Activated CD8-positive, alpha-beta memory T cell treated with anti-CD3 and anti-CD28 coated beads for 36 hours (primary cell): ENCODE measurements around the gene C1QL1. TPM values are rescaled to one million over a fixed set of nuclear protein-coding genes. Genes with fewer than 3 reads are reported as not detected.

Source experiments
- CTCF ChIA-PET: fragments of 350-600 bp; sonication (Branson Sonifier 250); formaldehyde crosslinking; loops from one replicate; lab custom pipeline; 2021; ENCODE audit warnings: antibody characterized with exemption; lab: Charles Lee
- POLR2A ChIA-PET: fragments of 350-600 bp; sonication (Branson Sonifier 250); formaldehyde crosslinking; loops from one replicate; lab custom pipeline; 2021; ENCODE audit warnings: antibody characterized with exemption; lab: Charles Lee
- total RNA-seq, 2 experiments: library from RNA; stranded (reverse); gene quantifications; one replicate each; pipeline ENCODE4 v1.2.3, GENCODE V29; 2021

C1QL1 gene
- total RNA-seq, 2 experiments from 2014 or later: 0.21 TPM; not detected in 1

DNA sequence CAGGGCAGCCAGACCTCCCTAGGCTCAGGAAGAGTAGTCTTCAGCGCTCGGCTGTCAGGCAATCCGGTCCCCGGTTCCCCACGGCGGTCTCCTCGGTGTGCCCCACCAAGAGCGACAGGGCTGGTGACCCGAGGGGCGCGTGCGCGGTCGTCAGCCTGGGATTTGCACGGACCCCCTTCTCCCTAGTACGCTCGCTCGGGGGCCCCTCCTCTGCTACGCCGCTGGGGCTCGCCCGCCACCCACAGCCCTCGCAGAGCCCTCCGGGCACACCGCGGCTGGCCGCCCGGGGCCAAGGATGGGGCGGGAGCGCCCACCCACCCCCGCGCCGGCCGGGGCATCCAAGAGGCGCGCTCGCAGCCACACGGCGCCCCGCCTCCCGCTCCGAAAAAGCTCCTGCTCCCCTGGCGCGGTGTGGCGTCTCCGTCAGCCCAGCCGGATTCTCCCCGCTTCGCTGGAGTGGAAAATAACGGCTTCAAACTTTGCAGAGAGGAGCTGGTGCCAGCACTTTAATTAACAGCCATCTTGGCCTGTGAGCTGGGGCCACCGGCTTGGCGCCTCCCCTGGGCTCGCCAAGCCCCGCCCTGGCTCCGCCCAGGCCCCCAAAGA lies 2.1 kb upstream of the C1QL1 start:
- ChIA-PET CTCF (interaction anchor here (1.0 to 1.1 kb wide), 2 partner anchors 19 to 79 kb away, joined by 4 read pairs; no protein-coding TSS in a partner anchor), POLR2A (interaction anchor here (0.7 to 0.9 kb wide), 2 partner anchors 71 to 1582 kb away, joined by 5 read pairs; a partner anchor contains a TSS)

DNA sequence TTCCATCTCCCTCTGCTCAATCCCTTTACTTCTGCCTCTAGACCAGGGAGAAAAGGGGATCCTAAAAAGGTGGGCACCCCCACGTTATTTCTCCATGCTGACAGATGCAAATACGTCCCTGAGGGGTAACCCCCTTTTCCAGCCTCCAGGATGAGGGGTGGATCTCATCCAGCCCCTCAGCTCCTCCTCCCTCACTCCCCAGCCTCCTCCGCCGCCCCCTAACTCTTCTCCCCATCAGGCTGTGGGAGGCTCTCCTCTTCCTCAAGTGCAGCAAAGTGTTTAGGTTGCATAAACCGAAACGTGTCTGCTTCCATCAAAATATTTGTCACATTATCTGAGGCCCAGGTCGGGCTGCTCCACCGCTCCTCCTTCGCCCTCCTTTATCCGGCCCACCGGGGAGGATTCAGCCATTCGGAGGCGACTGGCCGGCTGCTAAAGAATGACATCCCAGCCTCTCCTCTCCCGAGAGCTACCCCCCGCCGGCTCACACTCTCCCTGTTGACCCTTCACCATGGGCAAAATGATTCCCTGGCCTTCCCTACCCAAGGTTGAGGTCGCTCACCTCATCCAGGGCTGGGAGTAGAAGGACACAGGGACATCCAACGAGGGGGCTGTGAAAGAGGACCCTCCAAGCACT lies 1.2 kb upstream of the C1QL1 start:
- ChIA-PET POLR2A (no interaction called here), CTCF (interaction anchor here (0.7 kb wide), 1 partner anchor 12 kb away, joined by 3 read pairs; no protein-coding TSS in a partner anchor)

DNA sequence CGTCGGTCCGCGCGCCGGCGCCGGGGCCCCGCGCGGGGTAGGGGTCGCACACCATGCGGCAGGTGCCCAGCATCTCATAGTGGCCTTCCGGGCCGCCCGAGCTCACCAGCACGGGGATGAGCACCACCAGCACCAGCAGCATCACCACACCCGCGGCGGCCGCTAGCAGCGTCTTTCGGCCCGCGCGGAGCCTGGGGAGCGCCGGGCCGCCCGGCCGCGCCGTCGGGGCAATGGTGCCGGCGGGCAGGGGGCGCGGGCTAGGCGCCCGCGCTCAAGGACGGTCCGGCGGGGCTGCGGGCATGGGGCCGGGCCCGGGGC lies 237 bp downstream of the C1QL1 start:
- POLR2A ChIA-PET: interaction anchor here (0.5 kb wide), 1 partner anchor 237 kb away, joined by 4 read pairs; no protein-coding TSS in a partner anchor
- CTCF ChIA-PET: interaction anchor here (0.6 to 1.4 kb wide), 2 partner anchors 26 to 52 kb away, joined by 3 read pairs; no protein-coding TSS in a partner anchor

DNA sequence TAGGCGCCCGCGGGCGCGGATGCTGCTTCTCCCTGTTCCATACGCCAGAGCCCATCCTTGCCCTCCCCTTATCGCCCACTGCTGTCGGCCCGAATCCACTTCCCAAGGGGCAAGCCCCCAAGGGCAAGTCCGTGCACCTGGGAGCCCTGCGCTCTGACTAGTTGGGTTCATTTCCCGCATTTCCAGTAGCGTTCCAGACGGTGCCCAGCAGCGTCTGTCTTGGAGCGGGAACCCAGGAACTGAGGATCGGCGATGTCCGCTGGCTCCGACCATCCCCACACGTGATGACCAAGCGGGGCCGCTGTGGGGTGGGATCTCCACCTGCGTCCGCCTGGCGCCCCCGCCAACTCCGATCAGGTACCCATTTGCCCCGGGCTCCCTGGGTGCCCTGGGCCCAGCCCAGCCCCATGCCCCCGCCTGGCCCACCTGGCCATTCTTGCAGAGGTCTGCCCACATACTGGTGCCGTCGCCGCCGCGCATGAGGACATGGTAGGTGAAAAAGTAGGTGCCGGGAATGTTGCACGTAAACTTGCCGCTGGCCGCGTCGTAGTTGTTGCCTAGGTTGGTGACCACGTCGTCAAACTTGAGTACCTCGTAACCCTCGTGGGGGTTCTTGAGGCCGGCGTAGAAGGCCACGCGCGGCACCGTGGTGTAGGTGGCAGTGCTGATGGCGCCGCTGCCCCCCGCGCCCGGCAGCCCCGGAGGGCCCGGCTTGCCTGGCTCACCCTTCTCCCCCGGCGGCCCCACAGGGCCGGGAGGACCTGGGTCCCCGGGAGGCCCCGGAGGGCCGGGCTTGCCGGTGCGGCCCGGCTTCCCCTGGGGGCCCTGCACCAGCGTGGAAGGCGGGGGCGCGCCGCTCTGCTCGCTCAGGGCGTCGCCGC lies 837 bp downstream of the C1QL1 start:
- POLR2A ChIA-PET: no interaction called here
- CTCF ChIA-PET: interaction anchor here (1.4 kb wide), 1 partner anchor 25 kb away, joined by 3 read pairs; no protein-coding TSS in a partner anchor

GRCh38 chr17:44966348-44967025 lies 1.6 kb downstream of the C1QL1 start:
- CTCF ChIA-PET: interaction anchor here (0.8 kb wide), 1 partner anchor 88 kb away, joined by 3 read pairs; no protein-coding TSS in a partner anchor
- POLR2A ChIA-PET: no interaction called here

- POLR2A ChIA-PET: no interaction called here
- CTCF ChIA-PET: interaction anchor here (0.8 kb wide), 1 partner anchor 87 kb away, joined by 3 read pairs; no protein-coding TSS in a partner anchor
Observed at GRCh38 chr17:44965481-44966234, 2.4 kb downstream of the C1QL1 start.

DNA sequence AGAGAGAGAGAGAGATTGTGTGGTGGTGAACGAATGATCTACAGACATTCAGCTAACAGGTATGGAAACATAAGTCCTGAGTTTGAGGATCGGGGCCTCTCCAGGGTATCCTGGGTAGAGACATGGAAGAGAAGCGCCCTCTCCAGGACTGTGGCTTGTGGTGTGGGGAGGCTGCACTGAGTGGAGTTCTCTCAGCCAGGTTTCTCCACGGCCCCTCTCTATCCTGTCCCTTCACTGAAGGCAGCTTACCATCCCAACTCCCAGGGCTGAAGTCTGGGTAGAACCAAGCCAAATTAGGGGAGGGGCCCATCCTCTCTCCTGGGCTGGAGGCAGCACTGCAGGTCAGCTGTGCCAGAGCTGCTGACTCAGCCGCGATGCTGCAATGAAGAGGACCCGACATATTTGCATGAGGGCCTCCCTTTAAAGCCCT lies 6.2 kb downstream of the C1QL1 start:
- ChIA-PET CTCF (interaction anchor here (1.4 kb wide), 1 partner anchor 30 kb away, joined by 3 read pairs; no protein-coding TSS in a partner anchor), POLR2A (no interaction called here)

DNA sequence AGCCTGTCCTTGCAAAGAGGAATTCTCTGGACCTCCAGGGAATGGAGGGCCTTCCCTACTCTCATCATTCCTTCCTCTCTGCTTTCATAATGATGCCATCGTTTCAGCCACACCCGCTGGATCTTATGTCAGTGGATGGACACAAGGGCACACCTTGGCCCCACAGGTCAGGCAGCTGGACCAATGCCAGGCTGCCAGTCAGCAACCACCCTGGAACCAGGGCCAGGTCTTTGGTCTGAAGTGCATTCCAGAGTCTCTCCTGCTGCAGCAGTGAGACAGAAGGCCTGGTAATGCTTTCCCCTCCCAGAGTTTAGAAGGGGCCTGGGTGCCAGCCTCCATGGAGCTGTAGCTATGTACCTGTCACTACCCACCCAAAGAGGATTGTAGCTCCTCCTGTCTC lies 7.4 kb downstream of the C1QL1 start:
- ChIA-PET POLR2A (no interaction called here), CTCF (no interaction called here)

GRCh38 chr17:44959821-44960531 lies 8.1 kb downstream of the C1QL1 start:
- ChIA-PET POLR2A (no interaction called here), CTCF (interaction anchor here (0.9 kb wide), 1 partner anchor 158 kb away, joined by 4 read pairs; no protein-coding TSS in a partner anchor)

DNA sequence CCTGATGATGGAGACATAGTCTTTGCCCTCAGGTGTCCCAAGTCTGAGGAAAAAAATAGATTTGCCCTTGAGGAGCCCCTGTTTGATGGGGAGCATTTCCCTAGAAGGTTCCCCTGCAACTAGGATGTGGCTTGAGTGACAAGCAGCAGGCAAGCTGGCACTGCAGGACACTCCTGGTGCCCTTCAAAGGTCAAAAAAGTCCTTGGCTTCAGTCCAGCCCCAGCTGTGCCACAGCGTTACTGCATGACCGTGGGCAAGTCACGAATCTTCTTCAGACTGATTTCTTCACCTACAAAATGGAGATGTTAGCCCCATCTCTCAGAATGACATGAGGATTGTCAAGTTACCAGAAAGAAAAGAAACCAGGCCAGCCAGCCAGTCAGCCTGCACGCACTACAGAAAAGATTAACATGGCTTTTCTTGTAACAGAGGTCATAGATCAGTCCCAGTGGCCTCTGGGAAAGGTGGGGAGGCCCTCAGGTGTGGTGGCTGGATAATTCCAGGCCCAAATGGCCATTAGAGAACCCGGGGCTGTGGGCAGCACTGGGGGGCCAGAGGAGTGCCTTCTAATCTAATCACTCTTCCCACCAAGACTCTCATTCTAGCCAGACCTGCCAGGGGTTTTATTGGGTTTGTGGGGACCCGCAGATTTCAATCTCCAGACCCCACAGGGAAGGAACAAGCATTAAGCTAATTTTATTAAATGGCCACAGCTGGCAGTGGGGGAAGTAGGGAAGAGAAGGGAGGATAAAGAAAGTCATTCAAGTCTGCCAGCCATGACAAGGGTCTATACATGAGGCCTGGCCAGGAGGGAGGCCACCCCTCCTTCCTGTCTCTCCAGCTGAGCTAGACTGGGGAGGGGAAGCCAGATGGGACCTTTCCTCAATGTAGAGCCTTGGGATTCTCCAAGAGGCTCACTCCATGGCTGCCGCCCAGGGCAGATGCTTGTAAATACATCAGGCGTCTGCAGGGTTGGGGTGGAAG lies 10.8 kb downstream of the C1QL1 start:
- CTCF ChIA-PET: interaction anchor here (1.0 kb wide), 1 partner anchor 12 kb away, joined by 3 read pairs; no protein-coding TSS in a partner anchor
- POLR2A ChIA-PET: no interaction called here

DNA sequence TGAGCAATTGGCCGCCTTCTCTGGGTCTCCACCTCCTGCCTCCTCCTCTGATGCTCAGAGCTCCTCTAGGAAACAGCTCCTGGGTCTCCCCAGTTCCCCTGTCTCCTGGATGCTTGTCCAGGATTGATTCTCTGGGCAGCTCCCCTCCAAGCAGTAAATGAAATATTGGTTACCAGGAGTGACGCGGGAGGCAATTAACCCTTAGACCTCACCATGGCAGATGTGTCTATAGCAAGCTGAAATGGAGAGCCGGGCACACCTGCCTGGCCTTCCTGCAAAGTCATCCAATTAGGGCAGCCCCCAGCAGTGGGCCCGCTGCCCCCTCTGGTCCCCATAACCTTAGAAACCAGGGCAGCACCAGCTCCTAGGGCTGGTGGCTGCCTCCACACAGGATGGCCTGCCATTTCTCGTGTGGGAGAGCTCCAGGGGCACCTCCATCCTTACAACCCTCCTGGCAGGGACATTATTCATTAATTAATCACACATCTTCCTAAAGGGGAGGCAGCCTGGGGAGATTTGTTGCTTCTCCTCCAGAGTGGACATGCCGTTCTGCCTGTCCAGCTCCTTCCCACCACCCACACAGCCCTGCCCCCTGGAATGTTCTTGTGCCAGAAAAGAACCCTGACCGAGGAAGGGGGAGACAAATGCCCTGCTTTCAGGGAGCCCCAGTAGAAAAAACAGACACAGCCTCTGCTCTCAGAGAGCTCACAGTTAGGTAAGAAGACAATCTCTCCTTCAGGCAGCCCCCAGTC lies 12.3 kb downstream of the C1QL1 start:
- ChIA-PET POLR2A (no interaction called here), CTCF (interaction anchor here (0.7 to 0.9 kb wide), 4 partner anchors 17 to 66 kb away, joined by 3 to 5 read pairs (median 4); no protein-coding TSS in a partner anchor)

GRCh38 chr17:44952946-44953475 lies 15.1 kb downstream of the C1QL1 start:
- CTCF ChIA-PET: no interaction called here
- POLR2A ChIA-PET: no interaction called here

DNA sequence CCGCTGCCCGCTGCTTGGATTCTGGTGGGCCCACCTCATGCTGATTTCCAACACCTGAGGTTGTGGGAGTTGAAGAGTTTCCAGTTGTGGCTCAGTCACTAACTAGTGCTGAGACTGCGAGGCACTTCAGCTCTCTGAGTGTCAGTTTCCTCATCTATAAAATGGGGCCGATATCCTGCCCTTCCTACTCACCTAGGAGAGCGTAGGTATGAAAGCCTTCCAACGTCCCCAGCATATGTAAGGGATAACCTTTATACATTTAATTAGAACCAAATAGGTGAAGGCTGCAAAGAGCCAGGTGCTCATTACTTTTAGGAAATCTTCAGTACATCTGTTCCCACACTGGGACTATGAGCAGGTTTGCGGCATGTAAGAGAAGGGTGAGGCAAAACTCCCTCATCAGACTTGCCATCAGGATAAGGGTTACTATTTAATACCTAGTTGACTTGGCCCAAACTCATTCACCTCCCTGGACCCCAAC lies 19.7 kb downstream of the C1QL1 start:
- ChIA-PET CTCF (no interaction called here), POLR2A (no interaction called here)

GRCh38 chr17:44947461-44948314 lies 20.4 kb downstream of the C1QL1 start, which contains the start of gene KIF18B:
KIF18B (minus strand) TSS chr17:44947773; CDS start chr17:44936344, 11,429 bp downstream.
- ChIA-PET CTCF (interaction anchor here (0.6 to 1.3 kb wide), 2 partner anchors 28 to 173 kb away, joined by 3 read pairs; no protein-coding TSS in a partner anchor), POLR2A (no interaction called here)
